Activated naive CD4-positive, alpha-beta T cell treated with Interleukin-2 at 50 U/mL for 16 hours (primary cell): Measurements from ENCODE around the gene ZBTB5.
"Not testable (repeated sequence)": the region's sequence is repeated elsewhere in the genome, so short reads cannot be mapped to it uniquely, and the experiment has no call there.

Source experiments
- DNase-seq: peaks from one replicate; pipeline ENCODE4 v3.0.0-alpha.2; 2020

The ZBTB5 gene

DNA sequence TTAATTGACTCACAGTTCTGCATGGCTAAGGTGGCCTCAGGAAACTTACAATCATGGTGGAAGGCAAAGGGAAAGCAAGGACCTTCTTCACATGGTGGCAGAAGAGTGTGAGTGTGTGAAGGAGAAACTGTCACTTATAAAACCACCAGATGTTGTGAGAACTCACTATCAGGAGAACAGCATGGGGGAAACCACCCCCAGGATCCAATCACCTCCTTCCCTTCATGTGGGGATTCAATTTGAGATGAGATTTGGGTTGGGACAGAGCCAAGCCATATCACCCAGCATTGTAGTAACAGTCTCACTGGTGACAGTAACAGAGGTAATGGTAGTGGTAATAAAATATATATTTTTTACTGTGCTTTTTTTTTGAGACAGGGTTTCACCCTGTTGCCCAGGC lies 18.1 kb downstream of the ZBTB5 start:
- no peak for DNase-seq

DNA sequence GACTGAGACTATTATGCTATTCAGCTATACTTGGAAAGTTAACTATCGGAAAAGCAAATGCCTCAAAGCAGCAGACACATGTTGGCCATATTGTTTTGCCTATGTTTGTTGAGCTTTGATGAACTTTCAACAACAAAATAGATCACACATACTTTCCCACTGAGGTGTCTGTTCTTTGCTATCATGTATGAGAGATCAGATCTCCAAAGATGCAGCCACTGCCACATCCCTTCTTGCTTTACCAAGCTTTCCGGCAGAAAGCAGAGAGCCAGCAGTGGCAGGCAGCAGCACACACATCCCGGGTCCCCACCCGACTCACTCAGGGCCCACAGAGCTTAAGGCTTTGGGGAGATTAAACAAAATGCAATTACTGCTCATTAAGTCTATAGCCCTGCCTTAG lies 18.8 kb downstream of the ZBTB5 start:
- no peak for DNase-seq

DNA sequence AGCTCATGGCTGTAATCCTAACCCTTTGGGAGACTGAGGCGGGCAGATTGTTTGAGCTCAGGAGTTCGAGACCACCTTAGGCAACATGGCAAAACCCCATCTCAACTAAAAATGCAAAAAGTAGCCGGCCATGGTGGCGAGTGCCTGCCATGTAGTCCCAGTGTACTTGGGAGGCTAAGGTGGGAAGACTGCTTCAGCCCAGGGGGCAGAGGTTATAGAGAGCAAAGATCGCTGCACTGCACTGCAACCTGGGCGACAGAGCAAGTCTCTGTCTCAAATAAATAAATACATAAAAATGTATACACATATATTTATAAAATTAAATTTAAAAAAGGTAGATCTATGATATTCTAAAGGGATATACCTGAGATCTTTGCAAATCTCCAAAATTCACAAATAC lies 19.4 kb downstream of the ZBTB5 start:
- DNase-seq, result no peak

DNA sequence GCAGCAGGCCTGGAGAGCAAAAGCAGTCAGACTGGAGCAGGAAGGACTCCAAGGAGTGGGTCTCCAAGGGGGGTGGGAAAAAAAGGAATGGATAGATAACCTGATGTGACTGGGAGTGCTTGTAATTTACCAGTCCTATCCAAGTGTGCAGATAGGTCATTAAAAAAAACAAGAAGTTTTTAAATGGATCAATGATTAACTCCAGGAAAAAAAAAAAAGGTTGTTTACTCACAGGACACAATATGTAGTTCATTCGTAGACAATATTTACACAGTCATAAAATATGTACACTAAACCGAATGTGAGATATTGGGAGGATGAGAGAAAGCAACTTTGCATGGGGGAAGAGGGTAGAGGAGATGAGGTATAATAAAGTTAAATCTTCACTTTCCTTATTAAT lies 20.4 kb downstream of the ZBTB5 start:
- no peak for DNase-seq

DNA sequence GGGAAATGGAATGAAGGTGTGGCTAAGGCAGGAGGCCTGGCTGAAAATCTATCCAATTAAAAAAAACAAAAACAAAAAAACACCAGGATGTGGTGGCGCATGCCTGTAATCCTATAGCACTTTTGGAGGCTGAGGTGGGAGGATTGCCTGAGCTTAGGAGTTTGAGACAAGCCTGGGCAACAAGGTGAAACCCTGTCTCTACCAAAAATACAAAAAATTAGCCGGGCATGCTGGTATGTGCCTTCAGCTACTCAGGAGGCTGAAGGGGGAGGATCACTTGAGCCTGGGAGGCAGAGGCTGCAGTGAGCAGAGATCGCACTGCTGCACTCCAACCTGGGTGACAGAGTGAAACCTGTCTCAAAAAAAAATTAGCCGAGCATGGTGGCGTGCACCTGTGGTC lies 21.7 kb downstream of the ZBTB5 start:
- no peak for DNase-seq

DNA sequence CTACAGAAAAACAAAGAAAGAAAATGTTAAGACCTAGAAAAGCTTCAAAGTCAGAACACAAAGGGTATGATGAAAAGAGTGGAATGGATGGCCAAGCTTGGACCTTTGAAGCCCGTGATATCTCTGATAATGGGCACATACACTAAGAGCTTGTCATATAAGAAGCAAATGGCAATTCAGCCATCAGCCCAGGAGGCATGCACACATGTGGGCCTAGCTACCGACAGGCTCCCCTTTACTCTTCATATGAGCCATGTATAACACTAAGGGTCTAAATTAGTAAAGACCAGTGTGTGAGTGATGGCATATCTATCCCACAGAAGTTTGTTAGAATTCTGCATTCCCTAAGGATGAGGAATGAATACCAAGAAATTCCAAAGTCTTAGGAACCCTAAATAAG lies 22.7 kb downstream of the ZBTB5 start:
- DNase-seq, result no peak

DNA sequence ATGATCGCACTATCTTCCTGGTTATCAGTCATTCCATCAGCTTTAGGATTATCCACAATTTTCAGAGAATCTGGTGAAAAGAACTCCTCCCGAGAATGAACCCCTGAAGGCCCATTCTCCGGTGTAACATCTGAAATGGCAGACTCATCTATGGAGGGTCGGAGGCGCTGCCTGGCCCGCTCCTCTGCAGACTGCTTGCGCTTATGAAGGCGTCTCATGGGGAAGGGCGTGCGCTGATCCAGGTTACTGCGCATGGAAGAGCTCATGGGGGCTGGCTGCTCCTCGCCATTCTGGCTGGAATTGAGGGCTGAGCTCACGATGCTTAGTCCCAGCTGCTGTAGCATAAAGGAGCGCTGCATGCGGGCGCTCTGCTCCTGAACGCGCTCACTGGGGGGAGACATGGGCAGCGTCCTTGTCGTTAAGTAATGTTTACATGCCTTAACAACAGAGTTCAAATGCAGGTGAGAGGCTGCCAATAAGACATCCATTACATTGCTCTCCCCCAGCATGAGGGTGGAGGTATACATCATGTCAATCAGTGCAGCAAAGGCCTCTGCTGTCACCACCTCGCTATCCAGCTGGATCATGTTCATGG lies 23.4 kb downstream of the ZBTB5 start:
- DNase-seq, result no peak

DNA sequence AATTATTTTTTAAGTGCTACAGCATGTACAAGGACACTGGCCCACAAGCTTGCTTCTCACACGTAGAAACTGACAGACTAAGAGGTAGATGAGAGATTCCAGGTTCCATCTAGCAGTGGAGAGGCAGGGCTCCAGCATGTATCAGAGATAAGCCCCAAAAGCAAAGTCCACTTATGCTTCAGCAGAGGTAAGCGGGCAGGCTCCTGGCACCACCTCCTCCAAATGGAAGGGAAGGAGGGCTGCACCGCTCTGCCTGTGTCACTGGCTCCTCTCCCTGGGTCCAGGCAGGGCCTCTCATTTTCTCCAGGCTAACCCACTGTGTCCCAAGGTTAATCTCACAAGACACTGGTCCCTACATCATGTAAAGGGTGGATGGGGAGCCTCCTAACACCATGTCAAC lies 26.9 kb downstream of the ZBTB5 start:
- DNase-seq, result no peak

DNA sequence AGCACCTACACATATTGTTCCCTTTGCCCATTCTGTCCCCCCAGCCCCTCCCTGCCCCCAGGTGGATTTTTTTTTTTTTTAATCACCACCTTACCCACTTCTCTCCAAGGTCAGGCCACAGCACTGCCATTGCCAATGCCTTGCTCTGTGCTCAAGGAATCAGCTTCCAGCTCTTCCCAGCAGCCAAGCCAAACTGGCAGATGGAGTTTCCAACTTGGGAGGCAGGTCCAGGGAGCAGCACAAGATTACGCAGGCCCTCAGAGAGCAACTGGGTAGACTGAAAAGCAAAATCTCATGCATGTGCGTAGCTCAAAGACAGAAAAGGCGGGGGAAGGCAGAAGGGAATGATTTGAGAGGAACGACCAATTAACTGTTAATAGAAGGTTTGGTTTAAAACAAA lies 27.6 kb downstream of the ZBTB5 start:
- no peak for DNase-seq

DNA sequence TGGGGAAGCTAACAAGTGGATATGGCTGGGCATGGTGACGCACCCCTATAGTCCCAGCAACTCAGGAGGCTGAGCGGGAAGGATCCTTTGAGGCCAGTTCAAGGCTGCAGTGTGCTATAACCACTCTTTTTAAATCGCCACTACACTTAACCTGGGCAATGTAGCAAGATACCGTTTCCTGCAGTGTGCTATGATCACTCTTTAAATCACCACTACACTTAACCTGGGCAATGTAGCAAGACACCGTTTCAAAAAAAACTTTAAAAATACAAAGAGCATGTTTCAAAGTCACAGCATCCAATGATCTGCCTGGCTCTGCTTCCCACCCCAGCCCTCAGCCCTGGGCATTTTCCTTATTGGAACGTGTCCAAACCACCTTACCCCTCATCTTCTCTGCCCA lies 28.2 kb downstream of the ZBTB5 start:
- no peak for DNase-seq

DNA sequence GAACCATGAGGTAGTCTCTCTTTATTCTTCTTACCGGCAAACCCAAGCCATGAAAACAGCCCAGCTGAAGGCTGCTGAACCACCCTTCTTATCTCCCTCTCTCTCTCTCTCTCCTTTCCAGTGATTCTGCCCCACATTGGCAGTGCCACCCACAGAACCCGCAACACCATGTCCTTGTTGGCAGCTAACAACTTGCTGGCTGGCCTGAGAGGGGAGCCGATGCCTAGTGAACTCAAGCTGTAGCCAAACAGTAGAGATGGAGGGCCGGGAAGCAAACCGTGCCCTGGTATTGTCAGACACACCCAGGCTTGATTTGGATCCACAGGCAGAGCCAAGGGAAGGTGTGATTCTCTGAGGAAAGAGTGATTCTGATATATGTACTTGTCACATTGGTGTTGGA lies 28.7 kb downstream of the ZBTB5 start:
- DNase-seq, result no peak

DNA sequence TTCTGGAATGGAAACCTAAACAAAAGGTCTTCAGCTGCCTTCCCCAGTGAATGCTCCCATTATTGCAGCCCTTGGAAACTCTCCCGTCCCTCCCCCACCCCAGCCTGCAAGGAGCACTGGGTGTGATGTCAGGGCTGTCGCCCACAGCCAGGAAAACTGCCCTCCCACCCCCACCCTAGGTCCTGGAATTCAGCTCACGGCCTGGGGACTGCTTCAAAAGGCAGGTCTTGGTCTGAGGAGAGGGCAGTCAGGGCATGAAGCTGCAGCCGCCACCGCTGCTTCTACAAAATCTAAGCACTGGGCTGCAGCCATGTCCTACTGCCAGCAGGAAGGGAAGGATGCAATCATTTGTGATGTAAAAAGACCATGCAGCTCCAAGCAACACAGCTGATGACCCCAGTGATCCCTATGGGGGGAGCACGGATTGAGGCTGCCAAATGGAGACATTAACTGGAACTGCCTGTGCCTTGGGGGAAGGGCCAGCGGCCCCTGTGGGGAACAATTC lies 31.3 kb downstream of the ZBTB5 start:
- DNase-seq, result no peak

DNA sequence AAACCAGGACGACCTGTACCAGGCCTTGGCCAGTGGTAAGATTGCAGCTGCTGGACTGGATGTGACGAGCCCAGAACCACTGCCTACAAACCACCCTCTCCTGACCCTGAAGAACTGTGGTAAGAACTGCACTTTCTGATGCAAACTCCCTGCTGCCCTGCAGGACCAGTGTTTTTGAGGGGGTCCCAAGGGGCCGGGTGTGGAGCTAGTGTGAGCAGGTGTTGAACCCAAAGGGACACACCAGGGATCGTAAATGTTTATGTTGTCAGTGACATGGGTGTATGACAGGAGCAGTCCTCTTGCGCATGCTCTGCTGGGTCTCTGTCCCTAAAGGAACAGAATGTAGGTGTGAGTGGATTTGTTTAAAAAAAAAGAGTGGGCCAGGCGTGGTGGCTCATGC lies 33.2 kb downstream of the ZBTB5 start:
- DNase-seq, result no peak

DNA sequence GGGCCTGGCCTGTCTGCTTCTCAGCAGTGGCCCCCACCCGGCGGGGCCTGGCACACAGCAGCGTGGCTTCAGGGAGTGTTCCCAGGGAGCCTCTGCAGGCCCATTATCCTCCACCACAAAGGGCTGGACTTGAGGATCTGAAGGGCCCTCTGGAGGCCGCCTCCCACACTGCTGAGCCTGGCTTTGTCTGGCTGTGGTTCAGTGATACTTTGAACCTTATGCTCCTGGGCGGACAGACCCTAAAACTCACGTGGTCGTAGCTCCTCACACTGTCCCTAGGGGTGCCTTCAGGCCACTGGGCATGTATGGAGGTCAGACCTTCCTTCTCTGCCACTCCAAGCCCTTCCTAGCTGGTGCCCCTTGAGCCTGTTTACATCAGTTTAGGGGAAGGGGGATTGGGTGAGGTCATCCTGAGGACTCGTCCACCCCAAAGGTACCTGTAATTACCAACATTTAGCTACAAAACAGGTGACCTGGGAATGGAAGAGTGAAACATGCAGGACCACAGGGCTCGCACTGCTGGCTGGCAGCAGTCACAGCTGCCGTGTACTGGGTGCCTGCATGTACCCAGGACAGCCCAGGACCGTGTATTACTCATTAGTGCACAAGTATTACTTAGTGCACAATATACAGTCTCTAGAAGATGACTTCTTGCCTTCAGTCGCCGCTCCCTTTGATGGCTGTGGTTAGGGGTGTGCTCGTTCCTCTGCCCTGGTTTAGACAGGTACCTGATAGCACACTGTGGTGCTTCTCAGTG lies 34.2 kb downstream of the ZBTB5 start:
- DNase-seq, result no peak

DNA sequence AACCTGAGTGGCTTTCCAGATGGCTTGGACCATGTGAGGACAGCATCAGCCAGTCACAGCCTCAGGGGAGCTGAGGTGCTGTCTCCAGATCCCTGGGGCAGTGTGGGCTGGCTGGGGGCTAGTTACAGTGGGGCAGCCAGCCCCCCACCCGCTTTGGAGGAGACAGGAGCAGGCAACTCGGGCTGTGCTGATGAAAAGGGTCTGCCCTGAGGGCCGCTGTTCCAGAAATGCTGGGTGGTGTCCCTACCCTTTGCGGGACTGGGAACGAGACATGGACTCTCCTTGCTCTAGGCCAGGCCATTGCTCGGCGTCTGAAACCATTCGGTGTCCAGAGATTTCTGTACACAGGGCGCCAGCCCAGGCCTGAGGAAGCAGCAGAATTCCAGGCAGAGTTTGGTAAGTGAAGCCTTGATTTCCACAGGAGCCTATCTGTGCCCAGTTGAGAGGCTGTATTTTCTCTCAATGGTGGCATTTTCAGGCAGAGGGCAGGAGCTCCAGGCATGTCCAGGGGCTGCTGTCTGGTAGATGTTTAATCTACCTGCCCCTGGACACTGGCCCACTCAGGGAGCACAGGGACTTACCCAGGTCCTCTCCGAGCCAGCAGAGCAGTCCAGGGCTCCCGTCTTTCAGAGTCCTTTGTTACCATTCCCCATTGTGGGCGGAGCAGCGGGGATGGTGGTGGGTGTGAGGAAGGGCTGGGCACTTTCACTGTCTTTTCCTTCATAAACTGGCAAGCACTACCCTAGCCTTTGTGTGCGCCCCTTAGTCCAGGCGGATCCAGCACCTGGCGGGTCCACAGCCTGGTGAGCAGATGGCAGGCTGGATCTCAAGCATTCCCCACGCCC lies 35.6 kb downstream of the ZBTB5 start:
- DNase-seq, result no peak

DNA sequence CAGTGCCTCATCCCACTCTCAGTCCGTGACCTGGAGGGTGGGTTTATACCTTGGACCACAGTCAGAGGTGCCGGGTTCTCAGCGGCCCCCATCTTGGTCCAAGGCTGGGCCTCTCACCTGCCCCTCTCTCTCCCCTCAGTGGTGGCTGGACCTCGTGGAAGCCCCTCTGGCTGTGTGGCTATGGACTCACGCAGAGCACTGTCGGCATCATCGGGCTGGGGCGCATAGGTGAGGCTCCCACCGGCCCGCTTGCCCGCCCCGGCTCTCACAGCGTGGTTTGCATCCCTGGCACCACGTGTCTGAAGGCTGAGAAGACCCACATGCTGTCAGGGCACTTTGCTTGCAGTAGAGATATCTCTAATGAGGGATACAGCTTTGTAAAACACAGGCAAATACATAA lies 36.9 kb downstream of the ZBTB5 start:
- DNase-seq, result no peak

DNA sequence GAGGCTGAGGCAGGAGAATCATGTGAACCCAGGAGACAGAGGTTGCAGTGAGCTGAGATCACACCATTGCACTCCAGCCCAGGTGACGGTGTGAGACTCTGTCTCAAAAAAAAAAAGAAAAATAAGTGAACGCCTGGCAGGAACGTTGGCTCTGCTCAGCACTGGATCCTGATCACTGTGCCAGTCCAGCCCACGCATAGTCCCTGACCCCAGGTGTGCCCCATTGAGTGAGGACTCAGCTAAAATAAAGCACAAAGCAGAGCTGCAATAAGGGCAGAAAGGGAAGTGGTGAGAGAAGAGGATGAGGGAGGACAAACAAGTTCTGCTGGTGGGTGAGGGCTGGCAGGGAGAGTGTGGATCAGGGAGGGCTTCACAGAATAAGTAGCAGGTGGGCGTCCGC lies 38.4 kb downstream of the ZBTB5 start:
- no peak for DNase-seq

DNA sequence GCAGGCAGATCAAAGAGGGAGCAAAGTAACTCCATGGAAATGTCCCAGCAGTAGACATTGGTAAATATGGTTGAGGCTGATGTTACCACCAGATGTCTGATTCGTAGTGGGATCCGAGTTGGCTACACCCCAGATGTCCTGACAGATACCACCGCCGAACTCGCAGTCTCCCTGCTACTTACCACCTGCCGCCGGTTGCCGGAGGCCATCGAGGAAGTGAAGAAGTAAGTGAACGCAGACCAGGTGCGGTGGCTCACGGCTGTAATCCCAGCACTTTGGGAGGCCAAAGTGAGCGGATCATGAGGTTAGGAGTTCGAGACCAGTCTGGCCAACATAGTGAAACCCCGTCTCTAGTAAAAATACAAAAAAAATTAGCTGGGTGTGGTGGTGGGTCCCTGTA lies 38.8 kb downstream of the ZBTB5 start:
- DNase-seq, result not testable (repeated sequence)

DNA sequence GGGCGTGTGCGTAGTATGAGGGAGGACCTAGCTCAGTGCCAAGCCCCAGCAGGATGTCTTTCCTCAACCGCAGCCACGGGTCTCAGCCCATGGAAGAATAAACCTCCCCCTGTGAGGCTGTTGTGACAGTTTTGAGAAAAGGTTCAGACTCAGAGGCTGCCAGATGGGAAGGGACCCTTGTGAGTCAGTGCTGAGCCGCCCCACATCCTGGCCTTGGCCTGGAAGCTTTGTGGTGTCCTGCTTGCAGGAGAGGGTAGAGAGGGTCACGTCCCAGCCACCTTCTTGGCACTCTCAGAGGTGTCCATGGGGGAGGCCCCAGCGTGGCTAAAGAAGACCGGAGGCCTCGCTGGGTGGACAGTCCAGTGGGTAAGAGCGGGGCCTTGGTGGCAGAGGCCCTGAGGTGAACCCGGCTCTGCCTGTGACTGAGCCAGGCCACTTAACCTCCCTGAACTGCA lies 39.9 kb downstream of the ZBTB5 start:
- no peak for DNase-seq

DNA sequence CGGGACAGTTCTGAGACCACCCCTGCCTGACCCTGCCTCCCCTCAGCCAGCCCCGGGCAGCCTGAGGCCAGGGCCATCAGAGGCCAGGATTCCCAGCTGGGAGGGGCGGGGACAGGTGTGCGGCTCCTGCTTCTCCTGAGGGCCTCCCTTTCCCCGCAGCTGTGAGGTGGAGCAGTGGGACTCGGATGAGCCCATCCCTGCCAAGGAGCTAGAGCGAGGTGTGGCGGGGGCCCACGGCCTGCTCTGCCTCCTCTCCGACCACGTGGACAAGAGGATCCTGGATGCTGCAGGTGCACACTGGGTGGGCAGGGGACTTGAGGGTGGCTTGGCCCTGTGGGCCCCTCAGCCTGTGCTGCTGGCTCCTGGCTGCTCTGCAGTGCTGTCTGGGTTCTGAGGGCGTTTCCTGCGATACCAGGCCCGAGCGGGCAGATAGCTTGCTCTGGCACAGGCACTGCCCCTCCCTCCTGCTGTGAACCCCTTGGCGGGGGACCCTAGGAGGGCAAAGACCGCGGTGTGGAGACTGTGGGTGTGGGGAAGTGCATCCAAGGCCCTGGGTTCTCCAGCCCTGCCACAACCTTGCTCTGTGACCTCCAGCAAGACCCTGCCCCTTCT lies 40.5 kb downstream of the ZBTB5 start:
- DNase-seq, result no peak

DNA sequence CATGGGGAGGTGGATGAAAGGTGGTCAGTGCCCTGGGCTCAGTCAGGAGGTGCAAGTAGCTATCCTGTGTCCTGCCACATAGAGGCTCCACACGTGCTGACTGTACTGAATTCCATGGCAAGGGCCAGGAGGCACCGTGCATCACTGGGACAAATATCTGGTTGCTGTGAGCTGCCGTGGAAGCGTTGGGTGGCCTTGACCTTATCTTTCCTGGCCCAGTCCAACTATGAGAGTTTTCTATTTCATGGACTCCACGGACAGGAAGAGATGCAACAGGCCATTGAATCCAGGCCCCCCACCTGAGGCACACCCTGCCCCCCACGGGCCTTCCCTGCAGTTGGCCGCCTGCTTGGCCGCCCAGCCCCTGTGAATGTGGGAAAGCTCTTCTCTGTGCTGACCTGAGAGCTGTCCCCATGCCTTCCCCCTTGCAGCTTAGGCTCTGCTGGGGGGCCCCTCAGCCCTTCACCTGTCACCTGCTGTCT lies 41.0 kb downstream of the ZBTB5 start:
- no peak for DNase-seq

DNA sequence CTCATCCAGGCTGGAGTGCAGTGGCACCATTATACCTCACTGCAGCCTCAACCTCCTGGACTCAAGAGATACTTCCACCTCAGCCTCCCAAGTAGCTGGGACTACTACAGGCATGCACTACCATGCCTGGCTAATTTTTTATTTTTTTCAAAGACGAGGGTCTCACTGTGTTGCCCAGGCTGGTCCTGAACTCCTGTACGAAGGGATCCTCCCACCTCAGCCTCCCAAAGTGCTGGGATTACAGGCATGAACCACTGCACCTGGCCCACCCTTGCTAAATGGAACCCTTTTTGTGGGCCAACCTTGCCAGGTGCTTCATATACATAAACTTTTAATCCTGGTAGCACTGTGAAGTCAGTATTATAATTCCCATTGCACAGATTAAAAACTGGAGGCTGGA lies 41.7 kb downstream of the ZBTB5 start:
- DNase-seq, result no peak
